Neural cell (in vitro differentiated cells): Measurements from ENCODE around the gene SLC38A7. TPM values are rescaled to one million over a fixed set of nuclear protein-coding genes. Genes with fewer than 3 reads are reported as not detected.

Experiments used
- H2AFZ ChIP-seq: fragments of 200-600, 300-800 bp; sonication (generic), shearing (Covaris generic); 2 replicates; pipeline ENCODE4 v1.6.0; 2014; ENCODE audit warnings: low read depth, mild to moderate bottlenecking, antibody characterized with exemption, low read length, moderate library complexity
- H3F3A ChIP-seq: fragments of 200-600 bp; shearing (Covaris generic); 2 replicates; pipeline ENCODE4 v1.6.1; 2016; ENCODE audit warnings: mild to moderate bottlenecking, moderate library complexity, mixed read lengths, antibody characterized with exemption, low read length; ENCODE audit not compliant: insufficient read depth, poor library complexity, severe bottlenecking
- H3K27ac ChIP-seq: fragments of 200-600, 300-800 bp; sonication (generic), shearing (Covaris generic); 2 replicates; pipeline ENCODE4 v1.5.1; 2014; ENCODE audit warnings: mild to moderate bottlenecking, low read length, moderate library complexity
- H3K27me3 ChIP-seq: fragments of 300-800, 200-600 bp; sonication (generic), shearing (Covaris generic); 2 replicates; pipeline ENCODE4 v1.6.0; 2014; ENCODE audit warnings: mild to moderate bottlenecking, low read depth, low read length, moderate library complexity; ENCODE audit not compliant: insufficient read depth
- H3K36me3 ChIP-seq: fragments of 300-800, 200-600 bp; sonication (generic), shearing (Covaris generic); 2 replicates; pipeline ENCODE4 v1.5.1; 2014; ENCODE audit warnings: mild to moderate bottlenecking, antibody characterized with exemption, low read length, moderate library complexity; ENCODE audit not compliant: insufficient read depth
- H3K4me2 ChIP-seq: fragments of 300-800, 200-600 bp; sonication (generic), shearing (Covaris generic); 2 replicates; pipeline ENCODE4 v1.6.0; 2014; ENCODE audit warnings: mild to moderate bottlenecking, low read length
- H3K4me3 ChIP-seq: fragments of 300-800, 200-600 bp; sonication (generic), shearing (Covaris generic); 2 replicates; pipeline ENCODE4 v1.5.1; 2014; ENCODE audit warnings: mild to moderate bottlenecking, low read length, moderate library complexity
- H3K79me2 ChIP-seq: fragments of 200-600 bp; shearing (Covaris generic); replicated peaks from 2 replicates; pipeline ENCODE4 v1.6.0; 2014; ENCODE audit warnings: mild to moderate bottlenecking, low read length, moderate library complexity; ENCODE audit not compliant: insufficient read depth
- H3K9ac ChIP-seq: fragments of 300-800, 200-600 bp; sonication (generic), shearing (Covaris generic); 2 replicates; pipeline ENCODE4 v1.6.1; 2016; ENCODE audit warnings: mild to moderate bottlenecking, low read length, mixed read lengths
- H3K9me2 ChIP-seq: fragments of 200-600 bp; shearing (Covaris generic); 2 replicates; pipeline ENCODE4 v1.6.1; 2016; ENCODE audit warnings: mild to moderate bottlenecking, low read length, mixed read lengths; ENCODE audit not compliant: insufficient read depth
- H3K9me3 ChIP-seq: fragments of 200-600, 300-800 bp; sonication (generic), shearing (Covaris generic); 2 replicates; pipeline ENCODE4 v1.6.1; 2016; ENCODE audit warnings: mild to moderate bottlenecking, mixed run types, low read length, moderate library complexity, mixed read lengths
- H4K20me1 ChIP-seq: fragments of 200-600 bp; shearing (Covaris generic); 2 replicates; pipeline ENCODE4 v1.6.1; 2016; ENCODE audit warnings: mild to moderate bottlenecking, mixed run types; ENCODE audit not compliant: insufficient read depth
- CTCF ChIP-seq: fragments of 450-650 bp; IDR thresholded peaks from 2 replicates; pipeline ENCODE4 v1.5.1; 2014; ENCODE audit warnings: antibody characterized with exemption, mild to moderate bottlenecking, moderate library complexity; ENCODE audit not compliant: poor library complexity, severe bottlenecking
- EP300 ChIP-seq: fragments of 450-650 bp; conservative IDR thresholded peaks from 2 replicates; pipeline ENCODE4 v1.6.1; 2014; ENCODE audit warnings: antibody characterized with exemption, mild to moderate bottlenecking, moderate library complexity; ENCODE audit not compliant: poor library complexity, severe bottlenecking
- EZH2 ChIP-seq: fragments of 200-600, 300-800 bp; shearing (Covaris generic), sonication (generic); IDR thresholded peaks from 2 replicates; pipeline ENCODE4 v1.6.1; 2014; ENCODE audit warnings: antibody characterized with exemption, low read length, borderline replicate concordance, mild to moderate bottlenecking; ENCODE audit not compliant: insufficient read depth, poor library complexity, severe bottlenecking
- MXI1 ChIP-seq: fragments of 450-650 bp; conservative IDR thresholded peaks from 2 replicates; pipeline ENCODE4 v1.6.1; 2014; ENCODE audit warnings: antibody characterized with exemption, mild to moderate bottlenecking; ENCODE audit not compliant: poor library complexity, severe bottlenecking
- POLR2AphosphoS5 ChIP-seq: IDR thresholded peaks from 2 replicates; pipeline ENCODE4 v1.6.1; 2012
- RAD21 ChIP-seq: fragments of 450-650 bp; conservative IDR thresholded peaks from 2 replicates; pipeline ENCODE4 v1.6.1; 2014; ENCODE audit warnings: antibody characterized with exemption, mild to moderate bottlenecking, moderate library complexity
- REST ChIP-seq: IDR thresholded peaks from 2 replicates; pipeline ENCODE4 v1.6.1; 2012; ENCODE audit warnings: borderline replicate concordance
- SMC3 ChIP-seq: fragments of 450-650 bp; conservative IDR thresholded peaks from 2 replicates; pipeline ENCODE4 v1.6.1; 2014; ENCODE audit warnings: antibody characterized with exemption, mild to moderate bottlenecking, moderate library complexity; ENCODE audit not compliant: poor library complexity
- TAF1 ChIP-seq: IDR thresholded peaks from 2 replicates; pipeline ENCODE4 v1.6.1; 2012; ENCODE audit warnings: low read depth
- polyA plus RNA-seq: library from polyadenylated mRNA; depleted of rRNA; stranded (reverse); fragments of >200 nt; gene quantifications from 2 replicates; pipeline ENCODE4 v1.2.3, GENCODE V29; 2014

SLC38A7 gene
- polyA plus RNA-seq, 1 donor from 2014 or later: 10.2 TPM

GRCh38 chr16:58684001-58684353, 593 bp downstream of the SLC38A7 start:
- Histone ChIP-seq H3K79me2 (peaks cover 4% of the 10 kb centered on the region), H3K4me2 (peak overlapping the region; percentile 98), H2AFZ (peak overlapping the region; percentile 98), H4K20me1 (no peaks in the 10 kb centered on the region), H3K9me3 (no peaks in the 10 kb centered on the region), H3K27me3 (no peaks in the 10 kb centered on the region), H3K36me3 (no peaks in the 10 kb centered on the region), H3K9ac (peak overlapping the region; percentile 92), H3K4me3 (peak overlapping the region; percentile 99), H3K27ac (peak overlapping the region; percentile 47), H3K9me2 (no peaks in the 10 kb centered on the region), H3F3A (no peaks in the 10 kb centered on the region)
- TF ChIP-seq REST: no peak
- no peak for TF ChIP-seq CTCF
- no peak for TF ChIP-seq EZH2
- TF ChIP-seq SMC3: no peak
- TF ChIP-seq TAF1: no peak
- no peak for TF ChIP-seq RAD21
- TF ChIP-seq MXI1: no peak
- no peak for TF ChIP-seq EP300
- no peak for TF ChIP-seq POLR2AphosphoS5

- Histone ChIP-seq H3K9me2 (no peaks in the 10 kb centered on the region), H3K27me3 (no peaks in the 10 kb centered on the region), H3K79me2 (peaks cover 4% of the 10 kb centered on the region), H3K36me3 (no peaks in the 10 kb centered on the region), H3K4me3 (no peak overlapping the region), H3K9ac (no peak overlapping the region), H3K4me2 (no peak overlapping the region), H3F3A (no peaks in the 10 kb centered on the region), H4K20me1 (no peaks in the 10 kb centered on the region), H3K27ac (no peak overlapping the region), H3K9me3 (no peaks in the 10 kb centered on the region), H2AFZ (no peak overlapping the region)
- no peak for TF ChIP-seq POLR2AphosphoS5
- no peak for TF ChIP-seq SMC3
- TF ChIP-seq EZH2: no peak
- no peak for TF ChIP-seq CTCF
- TF ChIP-seq REST: no peak
- no peak for TF ChIP-seq TAF1
- TF ChIP-seq MXI1: no peak
- no peak for TF ChIP-seq RAD21
- no peak for TF ChIP-seq EP300
These were observed 4.8 kb downstream of the SLC38A7 start for GRCh38 chr16:58679763-58680162.
